BLaER1 treated with 17β-estradiol and CSF1 and Interleukin-3, amounts not matched to agents 10 nM and 100 nM (cell line): ENCODE measurements around the gene GALNT8.

ENCODE experiments used
- H3K27ac ChIP-seq, 11 experiments: shearing (Covaris generic); formaldehyde crosslinking; 2 replicates each; pipeline ENCODE4 v1.8.1; 2022
- H3K27me3 ChIP-seq, 11 experiments: shearing (Covaris generic); formaldehyde crosslinking; 2 replicates each; pipeline ENCODE4 v1.8.1; 2022
- H3K36me3 ChIP-seq, 11 experiments: shearing (Covaris generic); formaldehyde crosslinking; 2 replicates each; pipeline ENCODE4 v1.8.1; 2022
- H3K4me1 ChIP-seq, 10 experiments: shearing (Covaris generic); formaldehyde crosslinking; 2 replicates each; pipeline ENCODE4 v1.8.1; 2022
- H3K4me2 ChIP-seq, 11 experiments: shearing (Covaris generic); formaldehyde crosslinking; 2 replicates each; pipeline ENCODE4 v1.8.1; 2022
- H3K4me3 ChIP-seq, 10 experiments: shearing (Covaris generic); formaldehyde crosslinking; 2 replicates each; pipeline ENCODE4 v1.8.1; 2022
- H3K9ac ChIP-seq, 11 experiments: shearing (Covaris generic); formaldehyde crosslinking; 2 replicates each; pipeline ENCODE4 v1.8.1; 2022
- H3K9me3 ChIP-seq, 11 experiments: shearing (Covaris generic); formaldehyde crosslinking; replicated peaks in 1 of 11; 2 replicates each; pipeline ENCODE4 v1.8.1; 2022
- H4K20me1 ChIP-seq, 11 experiments: shearing (Covaris generic); formaldehyde crosslinking; 2 replicates each; pipeline ENCODE4 v1.8.1; 2022
- Cebpa-rat ChIP-seq, 11 experiments: shearing (Covaris generic); IDR thresholded peaks; 2 replicates each; pipeline ENCODE4 v1.8.1; 2022

GALNT8 gene

GRCh38 chr12:4802841-4803240 is 82.6 kb downstream of the GALNT8 start:
- H3K9me3 ChIP-seq = no peaks in the 10 kb centered on the region
- H3K36me3 ChIP-seq = no peaks in the 10 kb centered on the region
- no peak overlapping the region for H3K4me2 ChIP-seq
- no peak overlapping the region for H3K9ac ChIP-seq
- no peak for TF ChIP-seq Cebpa-rat (IDR thresholded peaks at IDR 0.05)
- no peak overlapping the region for H3K27ac ChIP-seq
- H4K20me1 ChIP-seq = peaks cover 0 to 7% (median 0%) of the 10 kb centered on the region in 11 experiments; a peak in 2 of 22 replicates
- H3K4me1 ChIP-seq = peaks cover 0 to 15% (median 10%) of the 10 kb centered on the region in 10 experiments; a peak in 14 of 20 replicates
- H3K27me3 ChIP-seq = peaks cover 9 to 18% (median 14%) of the 10 kb centered on the region in 11 experiments; a peak in 21 of 22 replicates
- no peak overlapping the region for H3K4me3 ChIP-seq

- H3K27me3 ChIP-seq = peaks cover 46 to 56% (median 52%) of the 10 kb centered on the region in 11 experiments
- no peak overlapping the region for H3K9ac ChIP-seq
- peaks cover 0 to 9% (median 0%) of the 10 kb centered on the region in 11 experiments; a peak in 4 of 22 replicates for H3K36me3 ChIP-seq
- TF ChIP-seq Cebpa-rat (IDR thresholded peaks at IDR 0.05) = no peak
- peaks cover 14 to 42% (median 35%) of the 10 kb centered on the region in 10 experiments for H3K4me1 ChIP-seq
- peak overlapping the region in 6 of 11 experiments; percentile 11 to 96 (median 90); a peak in 9 of 22 replicates for H3K4me2 ChIP-seq
- peaks cover 0 to 11% (median 0%) of the 10 kb centered on the region in 11 experiments; a peak in 6 of 22 replicates for H3K9me3 ChIP-seq
- no peak overlapping the region for H3K27ac ChIP-seq
- peaks cover 0 to 31% (median 0%) of the 10 kb centered on the region in 11 experiments; a peak in 6 of 22 replicates for H4K20me1 ChIP-seq
- H3K4me3 ChIP-seq = no peak overlapping the region
These were observed 86.4 kb downstream of the GALNT8 start for GRCh38 chr12:4806439-4807115.

- Histone ChIP-seq H3K36me3 (peaks cover 0 to 9% (median 0%) of the 10 kb centered on the region in 11 experiments; a peak in 4 of 22 replicates), H4K20me1 (peaks cover 0 to 36% (median 0%) of the 10 kb centered on the region in 11 experiments; a peak in 6 of 22 replicates), H3K9me3 (peaks cover 0 to 11% (median 0%) of the 10 kb centered on the region in 11 experiments; a peak in 6 of 22 replicates), H3K4me2 (peak overlapping the region in 8 of 11 experiments; percentile 15 to 96 (median 90); a peak in 14 of 22 replicates), H3K4me3 (no peak overlapping the region), H3K4me1 (peaks cover 14 to 44% (median 36%) of the 10 kb centered on the region in 10 experiments), H3K27ac (no peak overlapping the region), H3K9ac (no peak overlapping the region), H3K27me3 (peaks cover 47 to 62% (median 54%) of the 10 kb centered on the region in 11 experiments)
- no peak for TF ChIP-seq Cebpa-rat (IDR thresholded peaks at IDR 0.05)
These were observed 87.0 kb downstream of the GALNT8 start for GRCh38 chr12:4807116-4807783.

GRCh38 chr12:4807813-4808212 is 87.6 kb downstream of the GALNT8 start:
- H3K4me2 ChIP-seq = peak overlapping the region in 8 of 11 experiments; percentile 15 to 96 (median 90); a peak in 15 of 22 replicates
- TF ChIP-seq Cebpa-rat (IDR thresholded peaks at IDR 0.05) = no peak
- peaks cover 0 to 42% (median 0%) of the 10 kb centered on the region in 11 experiments; a peak in 7 of 22 replicates for H4K20me1 ChIP-seq
- H3K4me1 ChIP-seq = peaks cover 14 to 50% (median 37%) of the 10 kb centered on the region in 10 experiments
- H3K4me3 ChIP-seq = no peak overlapping the region
- H3K9ac ChIP-seq = no peak overlapping the region
- peaks cover 0 to 9% (median 0%) of the 10 kb centered on the region in 11 experiments; a peak in 4 of 22 replicates for H3K36me3 ChIP-seq
- peaks cover 47 to 68% (median 54%) of the 10 kb centered on the region in 11 experiments for H3K27me3 ChIP-seq
- peaks cover 0 to 11% (median 0%) of the 10 kb centered on the region in 11 experiments; a peak in 6 of 22 replicates for H3K9me3 ChIP-seq
- H3K27ac ChIP-seq = no peak overlapping the region

GRCh38 chr12:4809013-4809448 is 88.8 kb downstream of the GALNT8 start:
- Histone ChIP-seq H3K27me3 (peaks cover 47 to 74% (median 54%) of the 10 kb centered on the region in 11 experiments), H3K36me3 (peaks cover 0 to 9% (median 0%) of the 10 kb centered on the region in 11 experiments; a peak in 4 of 22 replicates), H3K4me3 (peak overlapping the region; percentile 53 to 70 (median 62)), H3K4me2 (peak overlapping the region; percentile 89 to 98 (median 96)), H4K20me1 (peaks cover 0 to 43% (median 0%) of the 10 kb centered on the region in 11 experiments; a peak in 7 of 22 replicates), H3K4me1 (peaks cover 18 to 62% (median 48%) of the 10 kb centered on the region in 10 experiments), H3K27ac (peak overlapping the region in 2 of 11 experiments; percentile 37 to 57; a peak in 2 of 22 replicates), H3K9me3 (peaks cover 0 to 11% (median 0%) of the 10 kb centered on the region in 11 experiments; a peak in 6 of 22 replicates), H3K9ac (peak overlapping the region in 10 of 11 experiments; percentile 21 to 76 (median 52); a peak in 15 of 22 replicates)
- TF ChIP-seq Cebpa-rat (IDR thresholded peaks at IDR 0.05) = no peak

GRCh38 chr12:4809449-4810218 is 89.4 kb downstream of the GALNT8 start:
- Histone ChIP-seq H3K27me3 (peaks cover 47 to 80% (median 54%) of the 10 kb centered on the region in 11 experiments), H3K4me1 (peaks cover 24 to 68% (median 54%) of the 10 kb centered on the region in 10 experiments), H3K9ac (peak overlapping the region; percentile 18 to 76 (median 51); a peak in 16 of 22 replicates), H4K20me1 (peaks cover 0 to 43% (median 0%) of the 10 kb centered on the region in 11 experiments; a peak in 7 of 22 replicates), H3K9me3 (peaks cover 0 to 11% (median 0%) of the 10 kb centered on the region in 11 experiments; a peak in 6 of 22 replicates), H3K4me3 (peak overlapping the region; percentile 53 to 70 (median 62)), H3K27ac (peak overlapping the region in 2 of 11 experiments; percentile 37 to 57; a peak in 2 of 22 replicates), H3K4me2 (peak overlapping the region; percentile 89 to 98 (median 96)), H3K36me3 (peaks cover 0 to 9% (median 0%) of the 10 kb centered on the region in 11 experiments; a peak in 4 of 22 replicates)
- TF ChIP-seq Cebpa-rat (IDR thresholded peaks at IDR 0.05) = no peak

GRCh38 chr12:4810219-4810671 is 90.0 kb downstream of the GALNT8 start:
- peaks cover 0 to 9% (median 0%) of the 10 kb centered on the region in 11 experiments; a peak in 4 of 22 replicates for H3K36me3 ChIP-seq
- H3K27ac ChIP-seq = no peak overlapping the region
- H3K9me3 ChIP-seq = peaks cover 0 to 11% (median 0%) of the 10 kb centered on the region in 11 experiments; a peak in 6 of 22 replicates
- H3K4me2 ChIP-seq = peak overlapping the region; percentile 89 to 98 (median 96)
- peak overlapping the region in 8 of 11 experiments; percentile 18 to 76 (median 60); a peak in 10 of 22 replicates for H3K9ac ChIP-seq
- peak overlapping the region; percentile 53 to 70 (median 62) for H3K4me3 ChIP-seq
- H3K27me3 ChIP-seq = peaks cover 47 to 86% (median 54%) of the 10 kb centered on the region in 11 experiments
- no peak for TF ChIP-seq Cebpa-rat (IDR thresholded peaks at IDR 0.05)
- H4K20me1 ChIP-seq = peaks cover 0 to 45% (median 0%) of the 10 kb centered on the region in 11 experiments; a peak in 7 of 22 replicates
- peaks cover 25 to 74% (median 60%) of the 10 kb centered on the region in 10 experiments for H3K4me1 ChIP-seq
